IMR-90 (cell line): Measurements from ENCODE around the gene FBXW4. TPM values are rescaled to one million over a fixed set of nuclear protein-coding genes. Genes with fewer than 3 reads are reported as not detected.

Experiments used
- ATAC-seq: fragments of 200-7000 bp; cut with Tn5 transposase; 2 replicates; pipeline ENCODE4 v1.9.1; 2020; ENCODE audit warnings: low read depth, mild to moderate bottlenecking, moderate library complexity
- BruUV-seq: library from RNA; stranded (reverse); fragments of 400-500 nt; replicated peaks from 2 replicates; lab custom pipeline; 2021; lab: Mats Ljungman, UMichigan
- CTCF ChIA-PET: fragments of 300-600 bp; formaldehyde crosslinking; extraction: SDS; loops from one replicate; lab custom pipeline; 2021; ENCODE audit warnings: antibody characterized with exemption; lab: Yijun Ruan, JAX
- POLR2A ChIA-PET: fragments of 300-600 bp; sonication (Branson Sonifier 250); formaldehyde crosslinking; loops from one replicate; lab custom pipeline; 2022; ENCODE audit warnings: antibody characterized with exemption; ENCODE audit not compliant: unreplicated experiment; lab: Charles Lee
- DNase-seq: peaks from one replicate; pipeline ENCODE4 v3.0.0; 2013
- H2AFZ ChIP-seq: replicated peaks from 2 replicates; pipeline ENCODE3; 2013; ENCODE audit warnings: low read length, mild to moderate bottlenecking; ENCODE audit not compliant: poor library complexity
- H2AK5ac ChIP-seq: 2 replicates; pipeline ENCODE4 v1.6.1; 2013; ENCODE audit warnings: low read depth, low read length, inconsistent platforms
- H2AK9ac ChIP-seq: replicated peaks from 2 replicates; pipeline ENCODE3; 2013; ENCODE audit warnings: mild to moderate bottlenecking, low read depth, low read length, moderate library complexity; ENCODE audit not compliant: poor library complexity
- H2BK120ac ChIP-seq: 2 replicates; pipeline ENCODE4 v1.6.1; 2013; ENCODE audit warnings: low read depth, low read length, inconsistent platforms
- H2BK15ac ChIP-seq: 3 replicates; pipeline ENCODE4 v1.6.1; 2013; ENCODE audit warnings: low read depth, low read length, inconsistent platforms
- H2BK20ac ChIP-seq: 2 replicates; pipeline ENCODE4 v1.6.1; 2013; ENCODE audit warnings: low read depth, mild to moderate bottlenecking, inconsistent platforms, low read length, moderate library complexity
- H2BK5ac ChIP-seq: 2 replicates; pipeline ENCODE4 v1.6.1; 2013; ENCODE audit warnings: mild to moderate bottlenecking, low read depth, low read length, inconsistent platforms; ENCODE audit not compliant: poor library complexity, severe bottlenecking
- H3K14ac ChIP-seq: replicated peaks from 2 replicates; pipeline ENCODE4 v1.6.1; 2013; ENCODE audit warnings: low read depth, low read length, inconsistent platforms
- H3K18ac ChIP-seq: 2 replicates; pipeline ENCODE4 v1.6.1; 2013; ENCODE audit warnings: low read depth, low read length, control low read depth
- H3K23ac ChIP-seq: 2 replicates; pipeline ENCODE4 v1.6.1; 2013; ENCODE audit warnings: low read depth, low read length, inconsistent platforms
- H3K27ac ChIP-seq: 2 replicates; pipeline ENCODE4 v1.5.1; 2013; ENCODE audit warnings: mild to moderate bottlenecking, control low read depth, low read length; ENCODE audit not compliant: insufficient read depth
- H3K27me3 ChIP-seq: 2 replicates; pipeline ENCODE4 v1.6.1; 2013; ENCODE audit warnings: low read length; ENCODE audit not compliant: control insufficient read depth, insufficient read depth
- H3K36me3 ChIP-seq: 2 replicates; pipeline ENCODE4 v1.6.1; 2013; ENCODE audit warnings: low read length, mixed read lengths; ENCODE audit not compliant: control insufficient read depth, insufficient read depth
- H3K4ac ChIP-seq: 2 replicates; pipeline ENCODE4 v1.6.1; 2013; ENCODE audit warnings: low read depth, low read length, inconsistent platforms
- H3K4me1 ChIP-seq: 2 replicates; pipeline ENCODE4 v1.6.1; 2013; ENCODE audit warnings: low read length, mixed read lengths; ENCODE audit not compliant: control insufficient read depth, insufficient read depth
- H3K4me2 ChIP-seq: 2 replicates; pipeline ENCODE4 v1.6.1; 2013; ENCODE audit warnings: low read depth, mild to moderate bottlenecking, control low read depth, low read length, moderate library complexity
- H3K4me3 ChIP-seq: 2 replicates; pipeline ENCODE4 v1.5.1; 2013; ENCODE audit warnings: low read depth, mild to moderate bottlenecking, control low read depth, low read length, moderate library complexity; ENCODE audit not compliant: insufficient read depth
- H3K56ac ChIP-seq: 2 replicates; pipeline ENCODE4 v1.6.1; 2013; ENCODE audit warnings: low read length, inconsistent platforms; ENCODE audit not compliant: insufficient read depth; ENCODE audit errors: extremely low read depth
- H3K79me1 ChIP-seq, 2 experiments: 2 replicates each; pipeline ENCODE4 v1.6.1; 2013; ENCODE audit warnings: low read length in 2 of 2, inconsistent platforms in 1 of 2, low read depth in 1 of 2
- H3K9ac ChIP-seq: 2 replicates; pipeline ENCODE4 v1.6.1; 2013; ENCODE audit warnings: low read depth, low read length, control low read depth
- H3K9me1 ChIP-seq: 2 replicates; pipeline ENCODE4 v1.6.1; 2013; ENCODE audit warnings: low read length, inconsistent platforms; ENCODE audit not compliant: insufficient read depth
- H3K9me3 ChIP-seq: 2 replicates; pipeline ENCODE4 v1.6.1; 2013; ENCODE audit warnings: low read length; ENCODE audit not compliant: control insufficient read depth, insufficient read depth
- H4K20me1 ChIP-seq: 2 replicates; pipeline ENCODE4 v1.6.1; 2013; ENCODE audit warnings: low read length, inconsistent platforms; ENCODE audit not compliant: insufficient read depth
- H4K5ac ChIP-seq: 2 replicates; pipeline ENCODE4 v1.6.1; 2013; ENCODE audit warnings: mild to moderate bottlenecking, low read depth, low read length, control low read depth
- H4K8ac ChIP-seq, 2 experiments: 2 replicates each; pipeline ENCODE4 v1.6.1; 2013; ENCODE audit warnings: low read depth in 2 of 2, low read length in 2 of 2, control low read depth in 1 of 2, inconsistent platforms in 1 of 2
- H4K91ac ChIP-seq: 2 replicates; pipeline ENCODE4 v1.6.1; 2013; ENCODE audit warnings: low read depth, low read length, inconsistent platforms; ENCODE audit not compliant: insufficient read depth
- MAFK ChIP-seq: IDR thresholded peaks from 2 replicates; pipeline ENCODE4 v1.6.1; 2012; ENCODE audit warnings: low read depth, low read length, improper control_type of control experiment
- USF2 ChIP-seq: fragments of 150-350 bp; IDR thresholded peaks from 2 replicates; pipeline ENCODE4 v1.6.1; 2017; ENCODE audit warnings: mild to moderate bottlenecking, antibody characterized with exemption, low read length, low read depth
- WGBS, 2 experiments: methylation state at CpG; one replicate each; pipeline versions ENCODE4 v1.1.5 to v1.1.7; 2013; ENCODE audit warnings: missing lambda C conversion rate in 2 of 2; ENCODE audit not compliant: insufficient read length in 1 of 2; ENCODE audit errors: extremely low coverage in 2 of 2; 5-methylcytosine and 5-hydroxymethylcytosine counted together
- dilution Hi-C: fragments of 300-500 bp; cut with HindIII; formaldehyde crosslinking; loops from one replicate; pipeline ENCODE4 v1.14.3; 2018; ENCODE audit warnings: low sequenced_read_pairs; ENCODE audit not compliant: unreplicated experiment
- in situ Hi-C: fragments of 300-500 bp; cut with MboI; formaldehyde crosslinking; loops from 3 replicates; pipeline ENCODE4 v1.14.3; 2019; ENCODE audit warnings: low sequenced_read_pairs, inconsistent platforms, mixed read lengths
- intact Hi-C: fragments of 100-400 bp; cut with micrococcal nuclease; formaldehyde crosslinking; loops from 2 replicates; pipeline ENCODE4 v1.10.0; 2022
- polyA plus RNA-seq, 3 experiments: library from polyadenylated mRNA; depleted of rRNA; stranded (reverse); fragments of >200 nt; gene quantifications; 2 replicates each; pipeline ENCODE4 v1.2.3, GENCODE V29; 2012; ENCODE audit warnings: low replicate concordance in 1 of 3
- total RNA-seq: library from RNA; depleted of rRNA; stranded (reverse); fragments of >200 nt; gene quantifications from 2 replicates; pipeline ENCODE4 v1.2.3, GENCODE V29; 2012
- TF ChIP-seq, protein P1 (sequence below): fragments of 150-350 bp; IDR thresholded peaks from 2 replicates; pipeline ENCODE4 v1.6.1; 2016; ENCODE audit warnings: low read depth, mild to moderate bottlenecking, low read length, moderate library complexity, borderline replicate concordance

FBXW4 gene
- total and polyA plus RNA-seq, 2 of the 4 experiments (the other 2 are of a cell fraction) = 19.3 to 26.7 TPM

DNA sequence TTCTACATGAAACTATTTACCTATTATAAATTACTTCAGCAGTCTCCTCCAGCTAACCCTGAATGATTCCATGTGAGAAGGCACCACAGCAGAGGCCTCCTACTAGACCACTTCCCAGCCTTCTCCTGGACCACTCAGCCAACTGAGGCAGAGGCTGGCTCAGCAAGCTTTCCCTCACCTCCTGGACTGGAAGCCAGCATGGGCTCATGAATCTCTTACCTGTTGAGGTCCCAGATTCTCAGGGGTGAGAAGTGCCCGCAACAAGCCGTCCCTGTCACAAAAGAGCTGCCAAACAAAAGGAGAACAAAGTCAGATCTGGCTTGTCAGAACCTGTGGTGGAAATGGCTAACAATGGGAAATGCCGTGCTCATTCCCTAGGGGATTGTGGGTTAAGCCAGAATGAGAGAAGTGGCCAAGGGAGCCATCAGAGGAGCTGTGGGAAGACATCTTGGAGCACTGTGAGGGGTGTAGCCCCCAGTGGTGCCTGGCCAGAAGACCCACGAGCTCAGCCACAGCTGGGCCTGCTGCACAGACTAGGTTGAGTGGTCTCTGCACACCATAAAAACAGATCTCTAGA lies 70.4 kb downstream of the FBXW4 start:
- dilution Hi-C loops (no loop called here), intact Hi-C loops (no loop called here), in situ Hi-C loops (no loop called here)
- Histone ChIP-seq H3K18ac (no peak overlapping the region), H3K9ac (no peak overlapping the region), H3K79me1 (no peaks in the 10 kb centered on the region), H3K14ac (no peak overlapping the region), H4K8ac (no peak overlapping the region), H3K23ac (no peak overlapping the region), H2BK5ac (no peak overlapping the region), H3K27me3 (no peaks in the 10 kb centered on the region), H3K9me3 (no peaks in the 10 kb centered on the region), H4K5ac (no peak overlapping the region), H3K27ac (no peak overlapping the region), H2BK20ac (no peak overlapping the region), H3K9me1 (peaks cover 1% of the 10 kb centered on the region; the same call in 1 of the 2 replicates), H4K20me1 (peaks cover 3% of the 10 kb centered on the region; the same call in 1 of the 2 replicates), H2AFZ (no peak overlapping the region), H3K4me1 (no peaks in the 10 kb centered on the region), H3K4ac (no peak overlapping the region), H3K4me3 (no peak overlapping the region), H2AK9ac (no peak overlapping the region), H3K56ac (no peak overlapping the region), H2BK15ac (no peak overlapping the region), H2BK120ac (no peak overlapping the region), H4K91ac (no peak overlapping the region), H3K4me2 (no peak overlapping the region), H3K36me3 (peaks cover 4% of the 10 kb centered on the region), H2AK5ac (no peak overlapping the region)
- no TSS peak for BruUV-seq
- DNase-seq (no peak), ATAC-seq (no peak)
- ChIA-PET CTCF (no interaction called here), POLR2A (no interaction called here)
- 67% methylated on average over 1 of the region's 4 CpGs; no CpG with 5 or more reads in 1 of the 2 experiments for WGBS, 2 experiments
- TF ChIP-seq, protein P1, sequence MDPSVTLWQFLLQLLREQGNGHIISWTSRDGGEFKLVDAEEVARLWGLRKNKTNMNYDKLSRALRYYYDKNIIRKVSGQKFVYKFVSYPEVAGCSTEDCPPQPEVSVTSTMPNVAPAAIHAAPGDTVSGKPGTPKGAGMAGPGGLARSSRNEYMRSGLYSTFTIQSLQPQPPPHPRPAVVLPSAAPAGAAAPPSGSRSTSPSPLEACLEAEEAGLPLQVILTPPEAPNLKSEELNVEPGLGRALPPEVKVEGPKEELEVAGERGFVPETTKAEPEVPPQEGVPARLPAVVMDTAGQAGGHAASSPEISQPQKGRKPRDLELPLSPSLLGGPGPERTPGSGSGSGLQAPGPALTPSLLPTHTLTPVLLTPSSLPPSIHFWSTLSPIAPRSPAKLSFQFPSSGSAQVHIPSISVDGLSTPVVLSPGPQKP = no peak
- no peak for TF ChIP-seq USF2
- TF ChIP-seq MAFK = no peak
